SH-SY5Y (cell line): ENCODE results near the gene DNAH8.

Experiments
- GATA2 ChIP-seq: IDR thresholded peaks from 2 replicates; pipeline ENCODE4 v1.6.1; 2011; ENCODE audit warnings: mild to moderate bottlenecking, low read depth, low read length
- GATA3 ChIP-seq: IDR thresholded peaks from 2 replicates; pipeline ENCODE4 v1.6.1; 2011; ENCODE audit warnings: low read depth, mild to moderate bottlenecking, low read length, moderate library complexity

Gene DNAH8

DNA sequence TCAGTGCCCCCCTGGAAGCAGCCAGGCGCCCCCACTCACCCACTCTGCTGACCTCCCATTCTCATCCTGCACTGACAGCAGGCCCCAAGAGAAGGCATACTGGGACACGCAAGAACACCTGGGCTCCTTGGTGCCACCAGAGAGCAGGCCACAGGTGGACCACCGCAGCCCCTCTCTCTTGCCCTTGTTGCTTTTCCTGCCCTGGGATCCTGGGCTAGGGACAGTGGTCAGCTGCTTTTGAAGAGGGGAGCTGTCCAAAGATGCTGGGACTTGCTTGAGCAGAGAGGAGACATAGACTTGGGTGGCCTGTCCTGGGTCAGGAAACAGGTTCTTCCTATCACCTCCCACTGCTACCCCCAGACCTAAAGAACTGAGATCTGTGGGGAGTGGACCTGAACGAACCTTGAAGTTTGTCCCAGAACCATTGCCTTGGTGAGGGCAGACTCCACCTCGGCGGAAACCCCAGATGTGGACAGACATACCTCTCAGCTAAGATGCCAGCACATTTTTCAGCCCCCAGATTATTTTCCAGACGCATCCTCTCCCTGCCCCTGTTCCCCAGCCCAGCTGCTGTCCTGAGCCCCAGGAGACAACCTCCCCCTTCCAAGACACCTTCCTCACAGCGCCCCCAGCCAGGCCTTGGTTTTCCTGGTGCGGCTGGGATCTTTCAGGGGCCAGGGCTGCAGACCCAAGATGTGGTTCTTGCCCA is 334.6 kb downstream of the DNAH8 start:
- TF ChIP-seq GATA3 (no peak), GATA2 (no peak)

DNA sequence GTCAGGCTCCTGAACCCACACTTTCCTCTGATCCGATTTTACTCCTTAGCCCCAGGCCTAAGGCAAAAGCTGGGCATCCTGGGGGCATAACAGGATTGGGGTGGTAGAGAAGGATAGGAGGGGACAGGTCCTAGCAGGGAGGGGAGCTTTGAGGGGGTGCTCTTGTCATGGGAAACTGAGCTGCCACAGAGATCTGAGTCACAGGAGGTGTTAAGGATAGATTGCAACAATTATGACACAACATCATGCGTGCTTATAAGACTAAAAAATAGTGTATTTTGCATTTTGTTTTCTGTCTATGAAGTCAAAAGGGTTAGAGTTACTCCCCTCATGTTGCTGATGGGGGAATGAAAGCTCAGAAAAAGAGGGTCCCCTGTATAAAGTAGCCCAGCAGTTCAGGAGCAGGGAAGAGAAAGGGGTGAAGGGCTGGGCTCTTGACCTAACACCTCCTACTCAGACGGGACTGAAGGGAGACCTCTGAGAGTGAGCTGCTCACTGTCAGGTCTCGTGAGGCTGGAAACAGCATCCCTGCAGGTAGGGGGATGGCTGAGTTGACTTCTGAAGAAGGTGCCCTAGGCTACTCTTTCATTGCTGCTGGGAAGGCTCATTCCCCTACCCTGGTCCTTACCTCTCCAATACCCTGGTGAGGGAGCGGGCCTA is 335.5 kb downstream of the DNAH8 start:
- TF ChIP-seq GATA3 (no peak), GATA2 (no peak)

GRCh38 chr6:39051399-39052122 is 336.4 kb downstream of the DNAH8 start:
- no peak for TF ChIP-seq GATA3
- no peak for TF ChIP-seq GATA2

- no peak for TF ChIP-seq GATA2
- no peak for TF ChIP-seq GATA3
Measured at GRCh38 chr6:39053016-39053624, 338.0 kb downstream of the DNAH8 start.

DNA sequence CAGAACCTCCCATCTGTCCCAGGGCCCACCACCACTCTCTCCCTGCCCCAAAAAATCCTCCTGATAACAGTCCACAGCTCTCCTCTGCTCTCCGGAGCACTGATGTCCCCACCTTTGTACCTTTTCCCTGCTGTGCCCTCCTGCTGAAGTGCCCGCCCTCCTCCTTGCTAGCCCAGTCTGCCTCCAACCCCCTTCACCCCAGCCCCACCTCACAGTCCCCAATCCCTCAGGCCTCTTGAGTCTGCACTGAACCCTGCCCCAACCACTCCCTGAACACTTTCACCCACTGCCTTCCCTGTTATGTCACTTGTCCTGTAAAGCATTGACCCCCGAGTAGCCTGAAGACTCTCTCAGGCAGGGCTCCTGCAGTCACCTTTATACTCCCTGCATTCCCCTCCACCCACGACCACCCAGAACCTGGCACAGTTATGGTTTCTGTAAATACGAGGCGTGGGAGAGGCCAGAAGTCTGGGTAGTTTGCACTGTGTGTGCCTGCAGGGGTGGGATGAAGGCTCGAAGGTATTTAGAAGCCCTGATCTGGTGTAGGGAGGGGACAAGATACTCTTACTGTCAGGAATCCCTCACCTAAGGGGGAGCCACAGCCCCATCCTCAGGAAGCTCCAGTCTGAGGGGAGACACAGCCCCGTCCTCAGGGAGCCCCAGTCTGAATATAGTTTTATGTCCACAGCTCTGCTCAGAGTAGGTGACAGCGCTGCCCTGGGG is 338.9 kb downstream of the DNAH8 start:
- TF ChIP-seq GATA2 (no peak), GATA3 (no peak)

DNA sequence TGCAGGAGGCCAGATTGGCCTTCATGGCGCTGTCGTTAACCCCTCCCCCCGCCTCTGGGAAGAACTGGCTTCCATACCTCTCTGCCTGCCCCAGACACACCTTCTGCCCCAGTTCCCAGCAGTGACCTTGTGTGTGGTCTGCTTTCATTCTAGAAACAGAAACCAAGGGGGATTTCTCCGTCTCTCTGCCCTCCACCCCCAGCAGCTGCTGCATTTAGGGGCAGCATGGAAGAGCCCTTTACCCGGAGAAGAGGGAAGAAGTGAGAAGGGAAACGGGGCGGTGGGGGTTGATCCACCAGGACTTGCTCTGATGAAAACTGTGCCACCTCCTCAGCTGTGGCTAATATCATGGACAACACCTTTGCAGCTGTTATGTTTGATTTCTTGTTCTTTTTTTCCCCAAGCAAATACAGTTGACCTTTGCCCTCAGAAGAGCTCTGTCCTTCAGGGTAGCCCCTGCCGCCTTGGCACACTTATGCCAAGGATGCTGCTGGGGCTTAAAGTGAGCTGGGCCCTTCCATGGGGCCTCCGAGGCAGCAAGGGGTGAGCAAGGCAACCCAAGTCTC is 339.5 kb downstream of the DNAH8 start:
- TF ChIP-seq GATA3, result no peak
- no peak for TF ChIP-seq GATA2

DNA sequence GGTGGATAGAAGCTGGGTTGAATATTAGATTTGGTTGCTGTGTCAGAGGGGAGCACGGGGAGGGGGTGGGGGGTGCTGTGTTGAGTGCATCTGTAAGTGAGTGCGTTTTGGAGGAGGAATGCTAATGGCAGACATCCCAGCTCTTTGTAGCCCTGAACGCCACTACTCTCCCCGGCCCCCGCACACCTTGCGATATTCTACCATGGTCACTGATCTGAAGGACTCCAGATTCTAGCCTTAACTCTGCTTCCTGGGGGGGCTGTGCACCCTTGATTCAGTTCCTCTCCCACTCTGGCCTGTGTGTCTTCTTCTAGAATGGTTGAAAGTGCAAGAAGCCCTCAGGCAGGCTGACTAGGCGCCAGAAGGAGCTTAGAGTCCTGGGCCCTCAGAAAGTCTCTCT is 340.6 kb downstream of the DNAH8 start:
- TF ChIP-seq GATA2, result no peak
- no peak for TF ChIP-seq GATA3

- no peak for TF ChIP-seq GATA3
- TF ChIP-seq GATA2, result no peak
Measured at GRCh38 chr6:39056191-39056590, 341.1 kb downstream of the DNAH8 start.

- TF ChIP-seq GATA2 (no peak), GATA3 (no peak)
Measured at GRCh38 chr6:39056681-39057080, 341.6 kb downstream of the DNAH8 start.

GRCh38 chr6:39057251-39058155 is 342.4 kb downstream of the DNAH8 start:
- TF ChIP-seq GATA3 (no peak), GATA2 (no peak)

- TF ChIP-seq GATA2 (no peak), GATA3 (no peak)
Measured at GRCh38 chr6:39058471-39059147, 343.5 kb downstream of the DNAH8 start.
